ENCODE measurements around the gene SLC6A3.
A peak's percentile ranks its signal among the peaks of the same experiment; 100 is the strongest.

SLC6A3 gene

DNA sequence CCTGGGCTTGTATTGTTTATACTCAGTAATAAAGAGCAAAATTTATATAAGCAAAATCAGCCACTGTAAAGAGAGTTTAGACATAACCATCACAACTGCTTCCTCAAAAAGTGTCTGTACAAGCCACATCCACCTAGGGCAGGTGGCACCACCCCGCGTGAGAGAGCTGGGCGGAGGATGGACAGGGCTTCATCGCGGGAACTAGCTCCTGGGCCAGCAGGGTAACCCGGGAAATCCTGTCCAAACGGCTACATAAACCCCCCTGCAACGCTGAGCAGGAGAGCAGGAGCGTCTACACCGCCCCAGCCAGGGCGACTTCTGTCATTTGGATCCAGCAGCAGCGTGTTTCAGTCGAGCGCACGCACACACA, 1.3 kb downstream of the SLC6A3 start:
- DNase-seq (ENCODE audit: low spot score), result peak; percentile 21
- H3K4me3 ChIP-seq, result no peak overlapping the region
- H3K27ac ChIP-seq, result no peak overlapping the region
- TF ChIP-seq, protein P1, sequence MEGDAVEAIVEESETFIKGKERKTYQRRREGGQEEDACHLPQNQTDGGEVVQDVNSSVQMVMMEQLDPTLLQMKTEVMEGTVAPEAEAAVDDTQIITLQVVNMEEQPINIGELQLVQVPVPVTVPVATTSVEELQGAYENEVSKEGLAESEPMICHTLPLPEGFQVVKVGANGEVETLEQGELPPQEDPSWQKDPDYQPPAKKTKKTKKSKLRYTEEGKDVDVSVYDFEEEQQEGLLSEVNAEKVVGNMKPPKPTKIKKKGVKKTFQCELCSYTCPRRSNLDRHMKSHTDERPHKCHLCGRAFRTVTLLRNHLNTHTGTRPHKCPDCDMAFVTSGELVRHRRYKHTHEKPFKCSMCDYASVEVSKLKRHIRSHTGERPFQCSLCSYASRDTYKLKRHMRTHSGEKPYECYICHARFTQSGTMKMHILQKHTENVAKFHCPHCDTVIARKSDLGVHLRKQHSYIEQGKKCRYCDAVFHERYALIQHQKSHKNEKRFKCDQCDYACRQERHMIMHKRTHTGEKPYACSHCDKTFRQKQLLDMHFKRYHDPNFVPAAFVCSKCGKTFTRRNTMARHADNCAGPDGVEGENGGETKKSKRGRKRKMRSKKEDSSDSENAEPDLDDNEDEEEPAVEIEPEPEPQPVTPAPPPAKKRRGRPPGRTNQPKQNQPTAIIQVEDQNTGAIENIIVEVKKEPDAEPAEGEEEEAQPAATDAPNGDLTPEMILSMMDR (IDR thresholded peaks at IDR 0.05), result no peak

DNA sequence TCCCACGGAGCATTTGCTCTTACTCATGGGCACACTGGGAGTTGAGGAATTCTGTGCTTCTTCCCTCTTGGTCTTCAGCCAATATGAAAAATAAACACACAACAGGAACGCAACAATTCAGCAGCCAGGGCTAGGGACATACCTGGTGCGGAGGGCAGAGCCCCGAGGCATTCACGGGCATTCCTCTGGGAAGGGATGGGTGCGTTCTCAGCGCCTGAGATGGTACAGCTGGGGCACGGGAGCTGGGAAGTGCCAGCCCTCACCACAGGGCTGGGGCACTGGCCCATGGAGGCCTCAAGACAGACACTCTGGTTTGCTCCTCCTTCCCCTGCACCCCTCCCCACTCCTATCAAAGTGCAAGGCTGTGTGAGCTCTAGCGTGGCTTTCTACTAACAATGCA, 2.1 kb downstream of the SLC6A3 start:
- TF ChIP-seq, protein P1 (IDR thresholded peaks at IDR 0.05), result no peak
- H3K4me3 ChIP-seq, result no peak overlapping the region
- DNase-seq (ENCODE audit: low spot score), result peak; percentile 14
- H3K27ac ChIP-seq, result no peak overlapping the region

DNA sequence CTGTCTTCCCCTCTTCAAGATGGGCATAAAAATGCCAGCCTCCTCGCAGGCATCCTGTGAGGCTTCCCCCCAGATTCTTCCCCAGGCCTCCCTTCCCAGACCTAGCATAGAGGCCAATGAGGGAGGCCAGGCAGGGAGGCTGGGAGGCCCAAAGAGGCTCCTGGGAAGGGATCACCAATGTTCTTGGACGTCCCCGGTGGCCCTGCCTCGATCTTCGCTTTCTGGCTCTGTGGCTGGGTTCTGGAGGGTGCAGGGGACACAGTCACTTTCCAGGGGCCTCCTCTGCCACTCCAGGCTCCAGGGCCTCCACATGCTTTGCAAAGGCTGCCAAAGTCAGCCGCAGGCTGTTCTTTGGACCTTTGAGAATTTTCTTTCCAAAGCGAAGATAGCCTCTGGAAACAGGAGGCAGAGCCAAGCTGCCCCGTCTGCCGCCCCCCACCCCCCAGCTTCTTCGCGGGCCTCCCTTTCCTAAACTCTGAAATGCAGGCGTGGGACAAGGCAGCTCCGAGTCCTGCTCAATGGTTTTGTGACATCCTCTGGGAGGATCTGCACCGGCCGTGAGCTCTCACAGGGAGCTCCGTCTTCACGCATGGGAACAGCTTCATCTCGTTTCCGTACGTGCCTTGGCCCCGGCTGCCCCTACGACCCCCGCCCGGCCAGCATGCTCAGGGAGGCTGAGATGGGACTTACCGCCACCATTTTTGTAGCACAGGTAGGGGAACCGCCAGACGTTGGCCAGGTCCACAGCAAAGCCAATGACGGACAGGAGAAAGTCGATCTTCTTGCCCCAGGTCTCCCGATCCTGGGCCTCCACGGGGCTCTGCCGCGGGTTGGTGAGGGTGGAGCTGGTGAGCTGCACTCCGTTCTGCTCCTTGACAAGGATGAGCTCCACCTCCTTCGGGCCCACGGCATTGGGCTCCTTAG, 2.8 kb downstream of the SLC6A3 start:
- TF ChIP-seq, protein P1 (IDR thresholded peaks at IDR 0.05), result no peak
- no peak overlapping the region for H3K27ac ChIP-seq
- H3K4me3 ChIP-seq, result no peak overlapping the region
- peak; percentile 50 for DNase-seq (ENCODE audit: low spot score)

DNA sequence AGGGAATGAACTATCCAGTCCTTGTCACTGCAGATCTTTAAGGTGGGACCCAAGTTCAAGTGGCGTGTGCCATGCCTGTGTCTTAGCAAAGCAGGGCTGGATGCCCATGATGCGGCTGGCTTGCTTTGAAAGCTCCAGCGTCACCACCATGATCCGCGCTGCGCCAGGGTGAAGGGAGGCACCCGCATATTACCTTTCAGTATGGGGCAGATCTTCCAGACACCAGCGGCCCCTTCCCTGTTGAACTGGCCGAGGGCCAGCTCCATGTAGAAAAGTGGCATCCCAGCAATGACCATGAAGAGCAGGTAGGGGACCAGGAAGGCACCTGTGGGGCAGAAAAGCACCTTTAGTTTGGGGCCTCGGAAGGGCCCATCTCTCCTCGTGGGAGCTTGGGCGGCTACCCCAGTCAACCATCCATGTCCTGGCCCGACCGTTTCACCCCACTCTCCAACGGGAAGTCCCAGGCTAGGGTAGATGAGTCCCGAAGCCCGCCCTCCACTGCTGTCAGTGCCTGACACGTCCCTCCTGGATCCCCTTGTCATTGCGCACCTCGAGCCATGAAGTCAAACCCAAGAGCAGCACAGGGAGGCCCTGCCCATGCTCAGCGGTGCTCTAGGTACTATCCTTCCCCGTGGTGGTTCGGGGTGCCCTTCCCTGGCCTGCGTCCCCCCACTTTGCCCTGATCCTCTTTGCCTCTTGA, 3.9 kb downstream of the SLC6A3 start:
- TF ChIP-seq, protein P1 (IDR thresholded peaks at IDR 0.05), result no peak
- Histone ChIP-seq H3K4me3 (no peak overlapping the region), H3K27ac (no peak overlapping the region)
- DNase-seq (ENCODE audit: low spot score), result peak; percentile 40

DNA sequence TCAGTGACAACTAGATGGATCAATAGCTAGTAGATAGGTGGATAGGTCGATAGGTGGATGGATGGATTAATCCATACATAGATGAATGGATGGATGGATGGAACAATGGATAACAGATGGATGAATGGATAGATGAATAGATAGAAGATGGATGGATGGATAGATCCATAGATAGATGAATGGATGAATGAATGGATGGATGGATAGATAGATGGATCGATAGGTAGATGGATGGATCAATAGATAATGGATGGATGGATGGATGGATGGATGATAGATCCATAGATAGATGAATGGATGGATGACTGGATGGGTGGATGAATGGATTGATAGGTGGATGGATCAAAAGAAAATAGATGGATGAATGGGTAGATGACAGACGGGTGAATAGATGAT, 5.1 kb downstream of the SLC6A3 start:
- H3K27ac ChIP-seq, result no peak overlapping the region
- H3K4me3 ChIP-seq, result no peak overlapping the region
- TF ChIP-seq, protein P1 (IDR thresholded peaks at IDR 0.05), result no peak
- DNase-seq (ENCODE audit: low spot score), result no peak

DNA sequence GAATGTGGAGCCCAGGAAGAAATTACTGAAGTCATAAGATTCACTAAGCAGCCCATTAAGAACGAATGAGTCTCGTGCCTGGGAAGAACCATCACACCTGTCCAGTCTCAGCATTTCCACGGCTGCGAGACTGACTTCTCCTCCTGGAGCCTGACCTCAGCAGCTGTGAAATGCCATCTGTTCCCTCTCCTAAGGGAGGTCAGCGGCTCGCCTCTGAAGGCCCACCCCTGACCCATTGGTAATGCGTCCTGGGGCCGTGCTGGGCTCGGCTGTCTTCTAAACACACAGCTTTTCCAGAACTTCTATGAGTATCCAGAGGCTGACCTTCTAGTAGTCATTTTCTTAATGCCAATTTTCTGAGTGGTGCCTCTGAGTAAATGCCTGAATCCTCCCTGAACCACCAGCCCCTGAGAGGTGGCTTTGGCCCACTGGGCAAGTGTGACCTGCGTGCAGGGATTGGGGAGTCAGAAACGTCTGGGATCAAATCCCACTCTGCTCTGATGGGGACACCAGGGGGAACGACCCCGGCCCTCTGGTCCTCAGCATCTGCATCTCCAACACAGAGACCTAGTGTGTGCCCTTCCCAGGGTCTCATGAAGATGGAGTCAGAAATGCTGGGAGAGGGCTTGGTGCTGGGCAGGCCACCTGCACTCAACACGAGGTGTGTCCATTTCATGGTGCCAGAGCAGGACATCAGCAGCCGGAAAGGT, 5.7 kb downstream of the SLC6A3 start:
- TF ChIP-seq, protein P1 (IDR thresholded peaks at IDR 0.05), result no peak
- DNase-seq (ENCODE audit: low spot score), result peak; percentile 35
- no peak overlapping the region for H3K4me3 ChIP-seq
- no peak overlapping the region for H3K27ac ChIP-seq

All from coronary artery (tissue), 2 donors.